ENCODE data around the gene ANO3. TPM values are rescaled to one million over a fixed set of nuclear protein-coding genes. Genes with fewer than 3 reads are reported as not detected.
A peak's percentile ranks its signal among the peaks of the same experiment; 100 is the strongest.

Gene ANO3
- total and polyA plus RNA-seq, 4 donors, result 0.02 to 0.63 (median 0.16) TPM

GRCh38 chr11:26698224-26698623, 366.3 kb downstream of the ANO3 start:
- H3K9ac ChIP-seq (ENCODE audit: insufficient read depth in 1 of 2, low read length in 2 of 2), result no peak overlapping the region
- no peaks in the 10 kb centered on the region for H3K9me3 ChIP-seq (ENCODE audit: control insufficient read depth in 4 of 4, insufficient read depth in 3 of 4, low read length in 3 of 4)
- WGBS, 2 donors, result 92 to 95% methylated on average over 2 of the region's 2 CpGs
- H3K4me1 ChIP-seq (ENCODE audit: control insufficient read depth in 5 of 5, insufficient read depth in 5 of 5, low read length in 5 of 5), result peaks cover 0 to 12% (median 5%) of the 10 kb centered on the region in 5 donors
- ATAC-seq (ENCODE audit: insufficient read depth, low FRiP score), result no peak
- TF ChIP-seq CTCF (IDR thresholded peaks at IDR 0.05; ENCODE audit: control extremely low read depth, extremely low read depth), result no peak
- H3K4me3 ChIP-seq, result no peak overlapping the region
- no peak for DNase-seq
- H3K27me3 ChIP-seq (ENCODE audit: control insufficient read depth in 3 of 3, insufficient read depth in 3 of 3, low read length in 2 of 3), result no peaks in the 10 kb centered on the region
- no peaks in the 10 kb centered on the region for H3K36me3 ChIP-seq (ENCODE audit: control insufficient read depth in 4 of 4, insufficient read depth in 4 of 4, low read length in 4 of 4)
- no peak overlapping the region for H3K27ac ChIP-seq (ENCODE audit: low read depth in 1 of 2, low read length in 1 of 2)

GRCh38 chr11:26700574-26701235, 368.8 kb downstream of the ANO3 start:
- no peak overlapping the region for H3K9ac ChIP-seq (ENCODE audit: insufficient read depth in 1 of 2, low read length in 2 of 2)
- no peak for TF ChIP-seq CTCF (IDR thresholded peaks at IDR 0.05; ENCODE audit: control extremely low read depth, extremely low read depth)
- H3K27me3 ChIP-seq (ENCODE audit: control insufficient read depth in 3 of 3, insufficient read depth in 3 of 3, low read length in 2 of 3), result no peaks in the 10 kb centered on the region
- 64 to 79% methylated on average over 3 of the region's 3 CpGs for WGBS, 2 donors
- no peak overlapping the region for H3K27ac ChIP-seq (ENCODE audit: low read depth in 1 of 2, low read length in 1 of 2)
- no peak for DNase-seq
- no peaks in the 10 kb centered on the region for H3K9me3 ChIP-seq (ENCODE audit: control insufficient read depth in 4 of 4, insufficient read depth in 3 of 4, low read length in 3 of 4)
- no peak overlapping the region for H3K4me3 ChIP-seq
- no peaks in the 10 kb centered on the region for H3K36me3 ChIP-seq (ENCODE audit: control insufficient read depth in 4 of 4, insufficient read depth in 4 of 4, low read length in 4 of 4)
- peaks cover 0 to 27% (median 6%) of the 10 kb centered on the region in 5 donors for H3K4me1 ChIP-seq (ENCODE audit: control insufficient read depth in 5 of 5, insufficient read depth in 5 of 5, low read length in 5 of 5)
- no peak for ATAC-seq (ENCODE audit: insufficient read depth, low FRiP score)

- H3K9ac ChIP-seq (ENCODE audit: insufficient read depth in 1 of 2, low read length in 2 of 2), result no peak overlapping the region
- H3K4me3 ChIP-seq, result no peak overlapping the region
- H3K36me3 ChIP-seq (ENCODE audit: control insufficient read depth in 4 of 4, insufficient read depth in 4 of 4, low read length in 4 of 4), result no peaks in the 10 kb centered on the region
- H3K27me3 ChIP-seq (ENCODE audit: control insufficient read depth in 3 of 3, insufficient read depth in 3 of 3, low read length in 2 of 3), result no peaks in the 10 kb centered on the region
- DNase-seq (peak in 2 of 3 donors; percentile 50 to 52), ATAC-seq (ENCODE audit: insufficient read depth, low FRiP score) (no peak)
- no peak overlapping the region for H3K27ac ChIP-seq (ENCODE audit: low read depth in 1 of 2, low read length in 1 of 2)
- peaks cover 0 to 27% (median 6%) of the 10 kb centered on the region in 5 donors for H3K4me1 ChIP-seq (ENCODE audit: control insufficient read depth in 5 of 5, insufficient read depth in 5 of 5, low read length in 5 of 5)
- no peak for TF ChIP-seq CTCF (IDR thresholded peaks at IDR 0.05; ENCODE audit: control extremely low read depth, extremely low read depth)
- no peaks in the 10 kb centered on the region for H3K9me3 ChIP-seq (ENCODE audit: control insufficient read depth in 4 of 4, insufficient read depth in 3 of 4, low read length in 3 of 4)
Observed at GRCh38 chr11:26702406-26702805, 370.5 kb downstream of the ANO3 start.

Data from lung (tissue), 12 donors.